ENCODE data around the gene CHRM4.

CHRM4 gene

DNA sequence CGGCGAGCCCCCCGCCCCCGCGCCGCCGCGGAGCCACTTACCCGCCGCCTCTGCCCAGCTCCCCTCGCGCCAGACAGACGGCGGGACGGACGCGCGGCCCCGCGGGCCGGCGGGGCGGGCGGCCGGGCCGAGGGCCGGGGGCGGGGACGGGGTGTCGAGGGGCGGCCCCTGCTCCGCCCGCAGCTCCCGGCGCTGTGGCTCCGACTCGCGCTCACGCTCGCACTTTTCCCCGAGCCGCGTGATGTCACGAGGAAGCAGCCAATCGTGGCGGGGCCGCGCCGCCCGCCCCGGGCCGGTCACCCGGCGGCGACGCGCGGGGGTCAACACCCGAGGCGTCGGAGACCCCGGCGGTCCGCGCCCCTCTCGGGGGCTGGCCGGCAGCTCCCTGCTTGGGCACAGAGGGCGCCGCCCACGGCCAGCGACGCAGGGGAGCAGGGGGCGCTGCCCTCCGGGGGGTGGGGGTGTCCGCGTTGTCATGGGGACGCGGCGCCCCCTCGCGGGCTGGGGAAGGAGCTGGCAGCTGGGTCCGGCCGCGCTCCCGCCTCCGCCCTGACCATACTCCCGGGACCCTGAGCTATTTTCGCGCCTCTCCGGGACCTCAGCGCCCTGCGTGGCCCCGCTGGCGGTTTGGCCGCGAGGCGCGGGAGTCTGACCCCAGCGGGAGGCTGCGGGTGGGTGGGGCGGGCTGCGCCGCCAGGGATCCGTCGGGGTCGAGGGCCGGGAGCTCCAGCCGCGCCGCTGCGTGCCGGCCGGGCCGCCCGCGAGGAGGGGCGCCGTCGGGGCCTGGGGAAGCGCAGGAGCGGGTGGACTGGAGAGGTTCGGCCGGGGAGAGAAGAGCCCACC is at the start of gene CHRM4:
Gene CHRM4 (minus strand): TSS at position 199 of the 843 bp plus-strand sequence. CDS start 5,219 bp downstream, outside the sequence.
- no peak for DNase-seq (ENCODE audit: low read depth)

DNA sequence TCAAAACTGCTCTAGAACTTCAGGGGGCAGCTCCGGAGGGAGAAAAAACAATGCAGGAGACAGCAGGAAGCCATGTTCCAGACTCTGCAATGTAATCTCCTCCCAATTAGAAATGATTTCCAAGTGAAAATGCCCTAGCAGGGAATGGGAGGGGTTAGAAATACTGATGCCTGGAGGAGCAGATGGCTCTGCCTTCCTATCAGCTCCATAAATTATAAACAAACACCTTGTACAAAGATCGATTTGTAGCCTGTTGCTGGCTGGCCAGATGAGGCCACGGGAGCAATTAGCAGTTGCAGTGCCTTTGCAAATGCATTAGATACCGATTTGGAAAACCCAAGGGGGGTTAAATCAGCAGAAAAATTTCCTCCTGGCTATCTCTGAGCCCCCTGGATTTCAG is 46.6 kb upstream of the CHRM4 start:
- no peak for DNase-seq (ENCODE audit: low read depth)

GRCh38 chr11:46437122-46437689 is 45.6 kb upstream of the CHRM4 start:
- no peak for DNase-seq (ENCODE audit: low read depth)

GRCh38 chr11:46436113-46436512 is 44.5 kb upstream of the CHRM4 start:
- DNase-seq (ENCODE audit: low read depth): no peak

DNA sequence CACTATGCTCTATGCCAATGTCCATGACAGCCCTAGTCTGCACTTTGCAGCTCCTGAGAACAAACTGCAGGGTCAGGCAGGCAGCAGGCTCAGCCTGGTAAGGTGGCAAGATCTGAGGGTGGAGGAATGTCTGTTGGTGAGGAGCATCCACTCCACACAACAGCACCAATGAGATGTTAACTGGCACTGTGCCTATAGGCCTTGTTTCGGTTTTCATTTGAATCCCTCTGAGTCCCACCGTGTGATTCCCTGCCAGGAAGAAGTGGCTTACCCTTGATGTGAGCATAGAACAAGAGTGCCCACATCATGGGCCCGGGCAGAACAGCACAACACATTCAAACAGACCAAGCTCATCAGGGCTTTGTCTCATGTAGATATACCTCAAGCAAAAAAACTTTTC is 44.1 kb upstream of the CHRM4 start:
- DNase-seq (ENCODE audit: low read depth): no peak

DNA sequence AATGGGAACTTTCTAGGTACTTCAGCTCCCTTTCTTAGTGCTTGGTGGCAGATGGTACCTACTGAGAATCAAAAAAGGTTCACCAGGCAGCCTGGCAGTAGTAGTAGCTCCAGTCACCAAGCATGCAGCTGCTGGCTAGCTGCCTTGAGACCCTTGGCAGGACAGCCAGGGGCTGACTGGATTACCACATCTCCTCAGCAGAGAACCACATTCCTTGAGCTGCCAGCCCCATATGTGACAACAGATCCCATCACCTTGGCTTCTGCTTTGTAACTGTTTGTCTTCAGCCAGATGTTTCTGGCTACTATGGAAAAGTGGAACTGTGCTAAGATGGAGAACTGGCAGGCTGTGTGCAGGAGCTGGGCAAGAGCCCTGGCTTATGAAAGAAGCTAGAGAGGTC is 39.6 kb upstream of the CHRM4 start:
- no peak for DNase-seq (ENCODE audit: low read depth)

GRCh38 chr11:46429717-46430116 is 38.1 kb upstream of the CHRM4 start:
- no peak for DNase-seq (ENCODE audit: low read depth)

- DNase-seq (ENCODE audit: low read depth): no peak
Observed at GRCh38 chr11:46427364-46427763, 35.8 kb upstream of the CHRM4 start.

DNA sequence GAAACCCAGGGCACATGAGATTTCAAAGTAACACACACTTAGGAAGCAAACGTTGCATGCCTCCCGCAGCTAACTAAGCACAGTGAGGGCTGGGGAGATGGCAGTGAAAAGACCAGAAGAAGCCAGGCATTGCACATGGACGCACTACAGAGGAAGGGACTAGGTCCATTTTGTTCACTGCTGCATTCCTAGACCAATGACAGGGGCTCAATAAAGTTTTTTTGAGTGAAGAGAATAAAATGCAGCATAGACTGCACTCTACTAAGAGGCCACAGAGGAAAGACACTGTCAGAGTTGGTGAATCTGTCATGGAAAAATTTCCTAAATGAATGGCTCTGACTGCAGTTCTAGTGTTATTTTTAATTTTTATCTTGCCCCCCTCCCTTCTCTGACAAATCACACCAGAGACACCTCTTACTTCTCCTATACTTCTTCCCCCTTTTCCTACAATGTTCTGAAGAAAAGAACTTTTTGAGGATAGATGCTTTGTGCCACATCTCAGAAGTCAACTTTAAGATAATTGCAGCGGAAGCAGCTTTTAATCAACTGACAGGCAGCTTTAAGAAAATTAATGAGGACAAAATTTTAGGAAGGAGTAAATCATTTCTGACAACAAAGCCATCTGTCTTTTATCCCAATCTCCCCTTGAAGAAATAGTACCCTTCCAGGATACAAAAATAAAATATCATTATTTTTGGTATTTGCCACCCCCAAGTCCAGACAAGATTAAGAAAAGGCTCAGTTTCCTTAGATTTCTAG is 34.8 kb upstream of the CHRM4 start:
- DNase-seq (ENCODE audit: low read depth): no peak

DNA sequence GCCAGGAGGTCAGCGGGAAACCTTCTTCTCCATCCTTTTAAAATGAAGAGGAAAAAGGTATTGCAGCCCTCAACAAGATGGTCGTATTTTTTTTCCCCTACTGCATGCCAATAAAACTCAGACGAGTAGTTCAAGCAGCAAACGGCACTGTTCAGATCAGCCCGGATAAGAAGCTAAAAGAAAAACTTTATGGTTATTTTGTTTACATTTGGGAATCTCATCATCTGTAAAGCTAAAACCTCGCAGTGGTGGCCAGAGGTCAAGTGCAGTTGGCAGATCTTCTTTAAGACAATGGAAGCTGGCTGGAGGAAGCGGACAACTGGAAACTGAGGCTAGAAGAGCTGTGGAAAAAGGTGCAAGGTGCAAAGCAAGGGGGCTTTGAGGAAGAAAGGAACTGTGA is 31.0 kb upstream of the CHRM4 start:
- DNase-seq (ENCODE audit: low read depth): no peak

GRCh38 chr11:46421257-46421880 is 29.8 kb upstream of the CHRM4 start:
- DNase-seq (ENCODE audit: low read depth): no peak

DNA sequence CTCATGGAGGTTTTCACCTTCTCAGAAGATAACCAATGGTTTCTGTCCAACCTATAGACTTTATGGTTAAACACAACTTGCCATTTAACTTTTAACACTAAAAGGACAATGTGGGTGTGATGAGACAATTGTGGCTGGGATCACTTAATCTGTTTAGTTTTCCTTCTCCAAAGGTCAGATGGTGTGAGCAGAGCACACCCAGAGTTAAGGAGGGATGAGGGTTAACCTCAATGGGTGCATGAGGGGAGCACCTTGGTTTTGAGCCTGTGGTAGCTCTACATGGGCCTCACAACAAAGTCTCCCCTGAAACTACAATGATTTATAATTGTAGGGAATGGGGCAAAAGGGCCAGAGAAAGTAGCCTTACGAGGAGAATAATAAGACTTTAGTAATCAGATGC is 28.9 kb upstream of the CHRM4 start:
- no peak for DNase-seq (ENCODE audit: low read depth)

- DNase-seq (ENCODE audit: low read depth): no peak
Observed at GRCh38 chr11:46418751-46419150, 27.2 kb upstream of the CHRM4 start.

- no peak for DNase-seq (ENCODE audit: low read depth)
Observed at GRCh38 chr11:46417711-46418110, 26.1 kb upstream of the CHRM4 start.

DNA sequence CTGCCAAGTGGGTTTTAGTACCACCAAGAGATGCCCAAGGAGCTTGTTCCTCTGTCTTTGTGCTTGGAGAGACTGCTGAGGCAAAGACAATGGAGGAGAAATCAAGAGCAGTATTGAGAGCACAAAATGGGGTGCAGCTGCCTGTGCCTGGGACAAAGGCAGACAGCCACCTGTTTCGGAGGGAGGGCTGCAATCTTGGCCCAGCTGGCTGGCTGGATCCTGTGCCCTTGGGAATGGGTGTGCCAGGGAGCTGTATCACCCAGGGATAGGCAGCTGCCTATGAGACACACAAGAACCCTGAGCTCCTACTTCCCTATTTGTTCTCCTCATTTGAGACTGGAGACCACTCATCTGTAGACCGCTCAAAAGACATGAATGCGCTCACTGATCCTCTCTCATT is 23.3 kb upstream of the CHRM4 start:
- no peak for DNase-seq (ENCODE audit: low read depth)

GRCh38 chr11:46414466-46414796 is 22.9 kb upstream of the CHRM4 start:
- no peak for DNase-seq (ENCODE audit: low read depth)

DNA sequence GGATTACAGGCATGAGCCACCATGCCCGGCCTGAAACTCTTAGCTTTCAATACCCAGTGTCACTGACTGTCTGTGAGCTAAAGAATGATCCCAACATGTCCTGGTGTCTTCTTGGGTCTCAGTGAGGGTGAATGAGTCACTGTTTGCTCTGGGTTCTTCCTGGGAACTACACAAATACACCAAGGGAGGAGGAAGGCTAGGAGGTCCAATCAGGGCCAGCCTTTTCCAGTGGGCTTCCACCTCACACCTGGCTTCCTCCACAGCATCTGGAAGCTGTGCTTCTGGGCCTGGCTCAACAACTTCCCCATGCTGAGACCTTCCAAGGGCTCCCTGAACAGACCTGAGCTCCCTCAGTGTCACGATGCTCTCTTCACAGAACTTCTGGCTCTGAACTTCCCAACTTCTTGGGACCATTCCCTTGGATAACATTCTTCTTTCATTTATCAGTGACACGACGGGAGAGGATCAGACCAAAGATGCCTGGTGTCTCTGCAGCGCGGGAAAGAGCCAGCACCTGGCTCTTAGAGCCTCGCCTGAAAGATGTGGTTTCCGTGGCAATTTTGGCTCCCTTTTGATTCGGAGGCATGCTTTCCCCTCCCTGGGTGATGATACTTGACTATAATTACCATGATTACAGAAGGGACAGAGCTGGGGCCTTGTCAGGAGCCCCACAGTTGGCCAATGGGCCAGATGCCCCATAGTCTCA is 22.3 kb upstream of the CHRM4 start:
- no peak for DNase-seq (ENCODE audit: low read depth)

DNA sequence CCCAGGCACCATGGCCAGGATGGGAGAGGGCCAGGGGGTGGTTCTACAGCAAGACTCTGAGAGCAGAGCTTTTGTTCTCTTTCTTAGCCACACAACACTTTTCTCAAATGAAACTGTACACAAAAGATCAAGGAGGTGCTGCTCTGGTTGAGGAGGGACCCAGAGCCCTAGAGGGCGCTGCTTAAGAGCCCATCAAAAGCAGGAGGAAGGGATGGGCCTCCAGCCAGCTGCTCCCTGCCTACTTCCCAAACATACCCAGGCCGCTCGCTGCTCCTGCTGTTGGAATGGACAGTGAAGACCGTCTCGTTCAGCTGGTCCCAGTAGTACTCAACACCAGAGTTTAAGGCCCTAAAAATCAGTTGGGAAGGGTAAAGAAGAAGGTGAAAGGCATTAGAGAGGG is 18.4 kb upstream of the CHRM4 start:
- no peak for DNase-seq (ENCODE audit: low read depth)

DNA sequence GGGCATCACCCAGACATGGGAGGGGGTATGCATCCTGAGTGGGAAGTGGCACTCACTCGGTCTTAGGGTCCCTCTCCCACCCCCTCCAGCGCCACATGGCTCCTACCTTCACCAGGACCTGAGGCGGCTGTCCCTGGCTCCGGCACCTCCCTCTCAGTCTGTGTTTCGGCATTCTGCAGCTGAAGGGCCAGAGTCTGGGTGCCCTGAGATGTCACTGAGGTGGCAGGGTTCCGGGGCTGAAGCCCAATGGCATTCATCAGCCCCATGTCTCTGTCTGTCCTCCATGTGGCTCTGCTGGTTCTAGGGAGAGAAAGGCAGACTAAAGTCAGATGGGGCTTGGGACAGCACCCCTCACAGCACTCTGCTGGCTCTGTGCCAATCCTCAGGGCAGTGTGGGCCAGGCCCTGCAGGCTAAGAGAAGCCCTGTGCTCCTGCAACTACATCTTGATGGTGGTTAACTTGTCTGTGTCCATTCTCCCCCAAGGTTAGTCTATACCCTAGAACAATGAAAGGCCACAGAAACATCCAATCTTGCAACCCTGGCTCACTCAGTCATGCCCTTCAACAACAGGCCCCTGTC is 16.9 kb upstream of the CHRM4 start:
- DNase-seq (ENCODE audit: low read depth): no peak

- DNase-seq (ENCODE audit: low read depth): no peak
Observed at GRCh38 chr11:46407635-46408034, 16.1 kb upstream of the CHRM4 start.

DNA sequence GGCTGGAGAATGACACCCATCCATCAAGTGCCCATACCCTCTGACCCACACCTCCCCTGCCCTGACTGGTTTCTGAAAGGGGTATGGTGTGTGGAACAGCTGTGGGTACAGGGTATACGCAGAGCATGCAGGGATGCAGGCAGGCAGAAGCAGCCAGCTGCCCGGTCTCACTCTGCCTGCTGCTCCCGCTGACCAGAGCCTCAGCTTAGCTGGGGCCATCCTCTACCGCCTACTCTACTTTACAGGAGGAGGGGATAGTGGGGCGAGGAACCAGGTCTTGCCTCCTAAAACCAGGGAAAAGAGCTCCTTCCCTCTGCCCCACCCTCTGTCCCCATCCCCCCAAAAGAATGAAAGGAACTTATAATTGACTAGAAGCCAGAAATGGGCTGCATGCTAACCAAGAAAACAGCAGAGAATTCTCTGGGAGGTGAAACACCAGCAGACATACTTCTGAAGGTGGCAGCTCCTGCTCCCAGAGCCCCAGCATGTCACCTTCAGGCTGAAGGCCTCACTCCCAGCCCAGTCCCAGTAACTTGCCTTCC is 13.0 kb upstream of the CHRM4 start:
- DNase-seq (ENCODE audit: low read depth): no peak
